HG03354 (cell line): ENCODE data around the gene MAP10.

Experiments
- ATAC-seq: cut with Tn5 transposase; IDR thresholded peaks from one replicate; pipeline ENCODE4 v1.9.1; 2021; ENCODE audit warnings: mild to moderate bottlenecking; ENCODE audit not compliant: unreplicated experiment, poor library complexity, severe bottlenecking

The MAP10 gene

GRCh38 chr1:232851532-232851931 is 46.3 kb downstream of the MAP10 start:
- no peak for ATAC-seq

- no peak for ATAC-seq
Measured at GRCh38 chr1:232853994-232854797, 49.0 kb downstream of the MAP10 start.

- no peak for ATAC-seq
Measured at GRCh38 chr1:232854798-232855159, 49.6 kb downstream of the MAP10 start.

GRCh38 chr1:232856541-232856940 is 51.3 kb downstream of the MAP10 start:
- ATAC-seq = no peak
